Testis (tissue), 2 donors: ENCODE measurements around the gene ATF6B.

Experiments
- POLR2A ChIP-seq: fragments of 450-650 bp; IDR thresholded peaks from one replicate; pipeline ENCODE4 v1.6.1; 2017; ENCODE audit warnings: antibody characterized with exemption, mild to moderate bottlenecking, moderate library complexity
- TF ChIP-seq, protein P1 (sequence below), 3 experiments: fragments of 450-650 bp in 2 of 3; fragments of 200-600 bp in 1 of 3; sonication (generic) in 1 of 3; IDR thresholded peaks; one replicate each; pipeline ENCODE4 v1.5.1; 2016 to 2019; ENCODE audit warnings: antibody characterized with exemption in 3 of 3, mild to moderate bottlenecking in 2 of 3, moderate library complexity in 1 of 3

DNA sequence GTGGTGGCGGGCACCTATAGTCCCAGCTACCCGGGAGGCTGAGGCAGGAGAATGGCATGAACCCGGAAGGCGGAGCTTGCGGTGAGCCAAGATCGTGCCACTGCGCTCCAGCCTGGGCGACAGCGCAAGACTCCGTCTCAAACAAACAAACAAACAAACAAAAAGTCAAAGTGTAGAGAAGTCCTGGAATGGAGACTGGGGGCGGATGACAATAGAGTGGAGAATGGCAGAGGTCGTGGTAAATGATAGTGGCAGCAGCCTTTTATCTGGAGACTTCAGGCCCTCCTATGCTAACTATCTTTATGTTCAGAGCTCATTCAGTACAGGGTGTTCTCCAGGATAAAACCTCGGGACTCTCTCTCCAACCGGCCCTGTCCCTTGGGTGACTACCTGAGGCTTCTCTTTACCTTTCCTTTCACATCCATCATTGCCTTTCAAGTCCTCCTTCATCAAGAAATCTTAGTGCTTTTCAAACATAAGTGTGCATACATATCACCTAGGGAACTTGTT is 3.4 kb upstream of the ATF6B start:
- TF ChIP-seq, protein P1, sequence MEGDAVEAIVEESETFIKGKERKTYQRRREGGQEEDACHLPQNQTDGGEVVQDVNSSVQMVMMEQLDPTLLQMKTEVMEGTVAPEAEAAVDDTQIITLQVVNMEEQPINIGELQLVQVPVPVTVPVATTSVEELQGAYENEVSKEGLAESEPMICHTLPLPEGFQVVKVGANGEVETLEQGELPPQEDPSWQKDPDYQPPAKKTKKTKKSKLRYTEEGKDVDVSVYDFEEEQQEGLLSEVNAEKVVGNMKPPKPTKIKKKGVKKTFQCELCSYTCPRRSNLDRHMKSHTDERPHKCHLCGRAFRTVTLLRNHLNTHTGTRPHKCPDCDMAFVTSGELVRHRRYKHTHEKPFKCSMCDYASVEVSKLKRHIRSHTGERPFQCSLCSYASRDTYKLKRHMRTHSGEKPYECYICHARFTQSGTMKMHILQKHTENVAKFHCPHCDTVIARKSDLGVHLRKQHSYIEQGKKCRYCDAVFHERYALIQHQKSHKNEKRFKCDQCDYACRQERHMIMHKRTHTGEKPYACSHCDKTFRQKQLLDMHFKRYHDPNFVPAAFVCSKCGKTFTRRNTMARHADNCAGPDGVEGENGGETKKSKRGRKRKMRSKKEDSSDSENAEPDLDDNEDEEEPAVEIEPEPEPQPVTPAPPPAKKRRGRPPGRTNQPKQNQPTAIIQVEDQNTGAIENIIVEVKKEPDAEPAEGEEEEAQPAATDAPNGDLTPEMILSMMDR (IDR thresholded peaks at IDR 0.05) = no peak
- no peak for TF ChIP-seq POLR2A
